PC-3 (cell line): ENCODE results near the gene PRIM2.
"Not testable (repeated sequence)": the region's sequence is repeated elsewhere in the genome, so short reads cannot be mapped to it uniquely, and the experiment has no call there.

Source experiments
- CTCF ChIP-seq: fragments of 300-600 bp; sonication (generic); conservative IDR thresholded peaks from 2 replicates; pipeline ENCODE4 v1.5.1; 2017; ENCODE audit warnings: antibody characterized with exemption, low read depth, mild to moderate bottlenecking, low read length
- EZH2 ChIP-seq: fragments of 300-600 bp; sonication (generic); IDR thresholded peaks from one replicate; pipeline ENCODE4 v1.6.1; 2017; ENCODE audit warnings: antibody characterized with exemption, mild to moderate bottlenecking, low read length; ENCODE audit not compliant: unreplicated experiment
- EZH2phosphoT487 ChIP-seq: fragments of 300-600 bp; sonication (generic); IDR thresholded peaks from 2 replicates; pipeline ENCODE4 v1.6.1; 2018; ENCODE audit warnings: mild to moderate bottlenecking, antibody characterized with exemption, low read length, borderline replicate concordance

DNA sequence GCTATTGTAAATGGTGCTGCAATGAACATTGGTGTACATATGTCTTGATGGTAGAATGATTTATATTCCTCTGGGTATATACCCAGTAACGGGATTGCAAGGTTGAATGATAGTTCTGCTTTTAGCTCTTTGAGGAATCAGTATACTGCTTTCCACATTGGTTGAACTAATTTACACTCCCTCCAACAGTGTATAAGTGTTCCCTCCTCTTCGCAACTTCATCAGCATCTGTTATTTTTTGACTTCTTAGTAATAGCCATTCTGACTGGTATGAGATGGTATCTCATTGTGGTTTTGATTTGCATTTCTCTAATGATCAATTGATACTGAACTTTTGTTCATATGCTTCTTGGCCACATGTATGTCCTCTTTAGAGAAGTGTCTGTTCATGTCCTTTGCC, 73.4 kb downstream of the PRIM2 start:
- TF ChIP-seq CTCF, EZH2phosphoT487, EZH2: not testable (repeated sequence)
